Activated CD4-positive, alpha-beta T cell treated with anti-CD3 and anti-CD28 coated beads, Interleukin-2, amount 50 U/mL, for 16 hours (primary cell): ENCODE data around the gene FZD7.

Experiments used
- DNase-seq: peaks from one replicate; pipeline ENCODE4 v3.0.0-alpha.2; 2020

FZD7 gene

GRCh38 chr2:202033317-202034248, at the start of gene FZD7:
Gene FZD7, plus strand, starts transcription at chr2:202033855. Its CDS starts 793 bp downstream, at chr2:202034648.
- DNase-seq, result peak; percentile 90

- DNase-seq, result no peak
These were observed 49.3 kb upstream of the FZD7 start for GRCh38 chr2:201984333-201984732.

- no peak for DNase-seq
These were observed 48.7 kb upstream of the FZD7 start for GRCh38 chr2:201984800-201985525.

- DNase-seq, result no peak
These were observed 47.8 kb upstream of the FZD7 start for GRCh38 chr2:201985728-201986462.

- no peak for DNase-seq
These were observed 47.3 kb upstream of the FZD7 start for GRCh38 chr2:201986463-201986735.

GRCh38 chr2:201987426-201987825, 46.2 kb upstream of the FZD7 start:
- no peak for DNase-seq

- no peak for DNase-seq
These were observed 43.6 kb upstream of the FZD7 start for GRCh38 chr2:201990069-201990468.

- DNase-seq, result no peak
These were observed 40.7 kb upstream of the FZD7 start for GRCh38 chr2:201992960-201993359.

GRCh38 chr2:201994973-201995638, 38.5 kb upstream of the FZD7 start:
- DNase-seq, result no peak

- no peak for DNase-seq
These were observed 37.6 kb upstream of the FZD7 start for GRCh38 chr2:201996006-201996405.

- no peak for DNase-seq
These were observed 36.9 kb upstream of the FZD7 start for GRCh38 chr2:201996679-201997314.

- DNase-seq, result no peak
These were observed 34.4 kb upstream of the FZD7 start for GRCh38 chr2:201999279-201999678.

GRCh38 chr2:202001826-202002225, 31.8 kb upstream of the FZD7 start:
- no peak for DNase-seq

- no peak for DNase-seq
These were observed 31.3 kb upstream of the FZD7 start for GRCh38 chr2:202002381-202002780.

- no peak for DNase-seq
These were observed 28.3 kb upstream of the FZD7 start for GRCh38 chr2:202005272-202005887.

GRCh38 chr2:202006301-202006700, 27.4 kb upstream of the FZD7 start:
- no peak for DNase-seq

GRCh38 chr2:202007015-202007982, 26.4 kb upstream of the FZD7 start:
- DNase-seq, result no peak

GRCh38 chr2:202007983-202008354, 25.7 kb upstream of the FZD7 start:
- DNase-seq, result no peak

- DNase-seq, result no peak
These were observed 24.6 kb upstream of the FZD7 start for GRCh38 chr2:202009019-202009481.

GRCh38 chr2:202009581-202009980, 24.1 kb upstream of the FZD7 start:
- no peak for DNase-seq

- no peak for DNase-seq
These were observed 19.3 kb upstream of the FZD7 start for GRCh38 chr2:202014318-202014717.
